K562 (cell line): ENCODE data around the gene PTPRM. TPM values are rescaled to one million over a fixed set of nuclear protein-coding genes. Genes with fewer than 3 reads are reported as not detected.

ENCODE experiments used
- ATF7 ChIP-seq: fragments of 450-650 bp; IDR thresholded peaks from 2 replicates; pipeline ENCODE4 v1.7.1; 2014; ENCODE audit warnings: mild to moderate bottlenecking, moderate library complexity
- CLOCK ChIP-seq: fragments of 250-450 bp; sonication (Bioruptor Pico); IDR thresholded peaks from 2 replicates; pipeline ENCODE4 v1.4.0; 2020; ENCODE audit warnings: mild to moderate bottlenecking, moderate library complexity, borderline replicate concordance
- GTF2A2 ChIP-seq: IDR thresholded peaks from 2 replicates; pipeline ENCODE4 v1.6.1; 2016; ENCODE audit warnings: mild to moderate bottlenecking, missing genetic modification characterization, missing compliant biosample characterization
- KDM1A ChIP-seq, 2 experiments: fragments of 450-650 bp; IDR thresholded peaks; 2 replicates each; pipeline ENCODE4 v1.6.1; 2016; ENCODE audit warnings: mild to moderate bottlenecking in 2 of 2
- MAFK ChIP-seq: IDR thresholded peaks from 2 replicates; pipeline ENCODE4 v1.6.1; 2011; ENCODE audit warnings: low read length, improper control_type of control experiment
- NKRF ChIP-seq: fragments of 450-650 bp; IDR thresholded peaks from 2 replicates; pipeline ENCODE4 v1.6.1; 2016; ENCODE audit warnings: borderline replicate concordance
- PATZ1 ChIP-seq: fragments of 250-450 bp; sonication (Bioruptor Pico); IDR thresholded peaks from 2 replicates; pipeline ENCODE4 v1.5.0; 2020; ENCODE audit warnings: mild to moderate bottlenecking, borderline replicate concordance
- PREB ChIP-seq: sonication (generic); formaldehyde crosslinking; IDR thresholded peaks from 2 replicates; pipeline ENCODE4 v1.8.1; 2023; ENCODE audit warnings: mild to moderate bottlenecking, missing genetic modification reagents
- STAT5B ChIP-seq: fragments of 250-450 bp; sonication (Bioruptor Pico); IDR thresholded peaks from 2 replicates; pipeline ENCODE4 v1.8.0; 2021; ENCODE audit warnings: mild to moderate bottlenecking, inconsistent platforms
- ZNF274 ChIP-seq: IDR thresholded peaks from 2 replicates; pipeline ENCODE4 v1.6.1; 2011; ENCODE audit warnings: low read depth, mild to moderate bottlenecking, low read length, moderate library complexity, borderline replicate concordance
- polyA plus RNA-seq, 8 experiments: library from polyadenylated mRNA; depleted of rRNA in 4 of 8; stranded (reverse) in 5 of 8; unstranded in 3 of 8; fragments of >200 nt; fragmentation: Nextera tagmentation in 2 of 8; fragmentation: Illumina TruSeq in 1 of 8; extraction: Ambion mirVana in 2 of 8; extraction: Trizol in 1 of 8; gene quantifications; 2 replicates each; pipeline versions ENCODE4 v1.2.1 to v1.2.3, GENCODE V29; 2011 to 2014; ENCODE audit warnings: inconsistent platforms in 1 of 8, missing spikeins in 1 of 8
- total RNA-seq, 7 experiments: library from RNA; depleted of rRNA in 6 of 7; stranded (reverse); fragments of >200 nt in 6 of 7; fragmentation: Illumina TruSeq in 2 of 7; extraction: Trizol in 2 of 7; gene quantifications; 2 replicates each; pipeline versions ENCODE4 v1.2.1 to v1.2.3, GENCODE V29; 2011 to 2021; ENCODE audit warnings: low replicate concordance in 1 of 7

PTPRM gene
- total and polyA plus RNA-seq, 9 of the 15 experiments (the other 6 are each of a cell fraction or from before 2014, with no cell fraction given), result 0.03 to 0.16 (median 0.08) TPM; not detected in 3

GRCh38 chr18:8036551-8036950 lies 469.4 kb downstream of the PTPRM start (continued):
- TF ChIP-seq NKRF (no peak), PREB (CRISPR knock-in tag) (no peak), KDM1A (IDR thresholded peaks at IDR 0.05) (no peak), ATF7 (no peak), PATZ1 (CRISPR knock-in tag) (no peak), MAFK (no peak), CLOCK (CRISPR knock-in tag) (no peak), STAT5B (CRISPR knock-in tag) (no peak), GTF2A2 (tag) (no peak), ZNF274 (no peak)
